GM18511 (cell line): ENCODE data around the gene MAP3K7CL.
"Not testable (repeated sequence)": the region's sequence is repeated elsewhere in the genome, so short reads cannot be mapped to it uniquely, and the experiment has no call there.

Experiments used
- ATAC-seq: cut with Tn5 transposase; IDR thresholded peaks from one replicate; pipeline ENCODE4 v1.9.1; 2021; ENCODE audit warnings: mild to moderate bottlenecking, moderate library complexity; ENCODE audit not compliant: unreplicated experiment

MAP3K7CL gene

DNA sequence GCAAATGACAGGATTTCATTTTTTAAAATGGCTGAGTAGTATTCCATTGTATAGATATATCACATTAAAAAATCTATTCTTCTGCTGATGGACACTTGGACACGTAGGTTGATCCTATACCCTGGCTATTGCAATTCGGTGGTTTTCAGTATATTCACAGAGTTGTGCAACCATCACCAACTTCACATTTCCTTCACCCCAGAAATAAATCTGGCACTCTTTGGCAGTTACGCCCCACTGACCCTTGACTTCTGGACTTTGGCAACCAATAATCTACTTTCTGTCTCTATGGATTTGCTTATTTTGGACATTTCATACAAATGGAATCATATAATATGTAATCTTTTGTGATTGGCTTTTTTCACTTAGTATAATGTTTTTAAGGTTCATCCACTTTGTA lies 35.9 kb downstream of the MAP3K7CL start:
- no peak for ATAC-seq

- no peak for ATAC-seq
These were observed 36.4 kb downstream of the MAP3K7CL start for GRCh38 chr21:29166853-29167252.

DNA sequence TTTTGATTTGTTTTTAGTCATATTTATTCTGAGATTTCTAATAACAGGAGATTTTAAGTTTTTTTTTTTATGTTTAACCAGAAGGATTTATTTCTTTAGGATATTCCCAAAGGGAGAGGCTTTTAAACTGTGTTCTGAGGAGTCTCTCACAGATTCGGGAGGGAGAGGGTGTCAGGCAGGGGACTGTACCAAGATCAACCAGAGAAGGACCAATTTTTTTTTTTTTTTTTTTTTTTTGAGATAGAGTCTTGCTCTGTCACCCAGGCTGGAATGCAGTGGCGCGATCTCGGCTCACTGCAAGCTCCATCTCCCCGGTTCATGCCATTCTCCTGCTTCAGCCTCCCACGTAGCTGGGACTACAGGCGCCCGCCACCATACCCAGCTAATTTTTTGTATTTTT lies 37.0 kb downstream of the MAP3K7CL start:
- not testable (repeated sequence) for ATAC-seq

GRCh38 chr21:29168891-29169315 lies 38.5 kb downstream of the MAP3K7CL start:
- ATAC-seq, result no peak

DNA sequence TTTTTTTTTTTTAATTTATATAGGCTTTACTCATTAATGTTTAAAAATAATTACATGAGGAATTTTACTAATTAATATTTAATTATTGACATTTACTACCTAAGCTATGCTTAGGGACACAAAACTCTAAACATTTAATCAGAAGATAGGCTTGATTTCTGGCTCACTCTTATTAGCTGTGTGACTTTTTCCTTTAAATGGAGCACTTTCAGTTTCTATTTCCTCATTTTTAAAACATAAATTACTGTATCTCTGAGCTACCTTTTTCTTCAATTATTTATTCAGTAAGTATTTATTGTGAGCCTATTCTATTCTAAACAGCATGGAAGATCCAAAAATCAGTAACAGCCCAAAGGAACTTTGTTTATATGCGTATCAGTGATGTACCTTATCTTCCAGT lies 40.5 kb downstream of the MAP3K7CL start:
- no peak for ATAC-seq

DNA sequence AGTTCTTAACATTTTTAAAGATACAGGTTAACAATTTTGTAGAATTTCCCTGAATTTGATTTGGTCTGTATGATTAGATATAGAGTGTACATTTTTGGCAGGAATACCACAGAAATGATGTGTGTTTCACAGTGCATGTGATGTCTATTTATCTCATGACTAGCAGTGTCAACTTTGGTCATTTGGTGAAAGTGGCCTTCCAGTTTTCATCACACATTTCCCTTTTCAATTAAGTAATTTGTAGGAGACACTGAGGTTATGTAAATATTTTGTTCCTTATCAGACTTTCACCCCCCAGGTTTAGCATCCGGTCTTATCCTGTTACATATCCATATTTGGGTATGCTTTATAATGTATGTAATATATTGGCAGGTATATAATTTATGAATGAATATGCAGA lies 41.8 kb downstream of the MAP3K7CL start:
- no peak for ATAC-seq

GRCh38 chr21:29174607-29175013 lies 44.2 kb downstream of the MAP3K7CL start:
- ATAC-seq, result no peak

GRCh38 chr21:29175408-29176134 lies 45.1 kb downstream of the MAP3K7CL start:
- no peak for ATAC-seq

- ATAC-seq, result no peak
These were observed 46.2 kb downstream of the MAP3K7CL start for GRCh38 chr21:29176471-29177120.

GRCh38 chr21:29177800-29178199 lies 47.4 kb downstream of the MAP3K7CL start:
- ATAC-seq, result peak; percentile 45

DNA sequence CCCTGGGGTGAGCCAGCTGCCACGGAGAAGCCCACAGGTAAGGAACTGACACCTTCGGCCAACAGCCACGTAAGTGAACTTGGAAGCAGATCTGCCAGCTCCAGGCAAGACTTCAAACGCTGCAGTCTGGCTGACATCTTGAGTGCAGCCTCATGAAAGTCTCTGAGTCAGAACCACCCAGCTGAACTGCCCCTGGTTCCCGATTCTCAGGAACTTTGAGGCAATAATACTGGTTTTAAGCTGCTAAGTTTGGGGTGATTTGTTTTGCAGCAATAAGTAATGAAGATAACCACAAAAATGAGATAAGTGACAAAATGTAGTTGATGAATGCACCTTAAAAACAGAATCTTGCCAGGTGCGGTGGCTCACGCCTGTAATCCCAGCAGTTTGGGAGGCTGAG lies 48.5 kb downstream of the MAP3K7CL start:
- ATAC-seq, result no peak

DNA sequence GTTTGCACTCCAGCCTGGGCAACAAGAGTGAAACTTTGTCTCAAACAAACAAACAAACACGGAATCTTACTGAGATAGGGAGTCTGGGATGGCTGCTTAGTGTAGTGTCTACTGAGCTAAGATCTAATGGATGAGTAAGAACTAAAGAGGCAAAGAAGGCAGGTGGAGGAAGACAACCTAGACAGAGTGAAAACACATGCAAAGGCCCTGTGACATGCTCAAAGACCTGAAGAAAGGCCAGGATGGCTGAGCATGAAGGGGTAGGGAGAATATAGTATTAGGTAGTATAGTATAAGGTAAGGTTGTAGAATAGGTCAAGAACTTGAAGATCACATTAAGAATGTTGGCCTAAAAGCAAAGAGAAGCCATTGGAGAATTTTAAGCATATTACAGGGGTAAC lies 49.1 kb downstream of the MAP3K7CL start:
- ATAC-seq, result no peak

DNA sequence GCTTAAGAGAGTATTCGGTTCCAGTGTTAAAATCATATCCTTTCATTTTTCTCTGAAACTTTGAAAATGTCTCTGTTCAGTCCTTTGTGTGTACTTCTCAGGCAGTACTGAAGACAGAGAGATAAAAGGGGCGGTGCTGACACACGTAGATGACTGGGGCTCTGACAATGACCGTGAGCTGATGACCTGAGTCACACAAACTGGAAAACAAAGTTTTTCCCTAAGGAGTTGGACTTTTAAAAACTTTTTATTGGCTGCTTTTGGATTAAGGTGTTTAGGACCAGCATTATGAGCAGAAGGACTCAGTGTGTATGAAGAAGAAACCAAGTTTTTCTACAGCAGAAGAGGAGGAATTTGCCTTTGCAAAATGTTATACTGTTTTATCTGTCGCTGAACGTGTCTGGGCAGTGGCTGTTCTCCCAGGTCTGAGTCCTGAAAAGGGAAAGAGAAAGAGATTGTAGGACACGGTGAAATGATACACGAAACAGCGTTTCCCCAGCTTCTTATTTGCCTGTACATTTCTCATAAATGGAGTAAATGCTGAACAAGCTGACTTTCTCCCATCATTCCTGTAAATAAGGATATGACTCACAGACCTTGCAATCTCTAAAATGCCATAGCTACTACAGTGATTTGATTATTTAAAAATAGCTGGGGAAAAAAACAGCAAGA lies 51.5 kb downstream of the MAP3K7CL start:
- ATAC-seq, result no peak

- ATAC-seq, result no peak
These were observed 52.2 kb downstream of the MAP3K7CL start for GRCh38 chr21:29182691-29183092.

- ATAC-seq, result no peak
These were observed 53.6 kb downstream of the MAP3K7CL start for GRCh38 chr21:29184037-29184436.

DNA sequence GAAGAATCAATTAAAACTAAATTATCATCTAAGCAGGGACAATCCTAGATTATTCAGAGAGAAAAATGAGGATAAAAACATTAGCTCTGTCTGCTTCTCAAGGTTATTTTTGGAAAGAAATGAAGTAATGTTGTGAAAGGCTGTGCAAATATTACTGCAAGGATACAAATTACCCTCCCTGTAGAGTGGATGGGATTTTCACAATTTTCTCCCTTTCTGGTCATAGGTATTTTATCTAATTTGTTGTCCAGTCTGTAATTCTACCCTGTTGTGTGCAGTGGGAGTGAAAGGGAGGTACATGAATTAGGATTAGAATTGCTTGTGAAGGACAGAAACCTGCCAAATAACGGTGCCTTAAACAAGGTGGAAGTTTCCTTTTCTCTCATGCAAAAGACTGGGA lies 54.7 kb downstream of the MAP3K7CL start:
- ATAC-seq, result no peak

GRCh38 chr21:29185633-29186032 lies 55.2 kb downstream of the MAP3K7CL start:
- no peak for ATAC-seq

- no peak for ATAC-seq
These were observed 55.8 kb downstream of the MAP3K7CL start for GRCh38 chr21:29186246-29186645.

GRCh38 chr21:29187944-29188343 lies 57.5 kb downstream of the MAP3K7CL start:
- no peak for ATAC-seq

GRCh38 chr21:29189353-29189752 lies 58.9 kb downstream of the MAP3K7CL start:
- ATAC-seq, result no peak

DNA sequence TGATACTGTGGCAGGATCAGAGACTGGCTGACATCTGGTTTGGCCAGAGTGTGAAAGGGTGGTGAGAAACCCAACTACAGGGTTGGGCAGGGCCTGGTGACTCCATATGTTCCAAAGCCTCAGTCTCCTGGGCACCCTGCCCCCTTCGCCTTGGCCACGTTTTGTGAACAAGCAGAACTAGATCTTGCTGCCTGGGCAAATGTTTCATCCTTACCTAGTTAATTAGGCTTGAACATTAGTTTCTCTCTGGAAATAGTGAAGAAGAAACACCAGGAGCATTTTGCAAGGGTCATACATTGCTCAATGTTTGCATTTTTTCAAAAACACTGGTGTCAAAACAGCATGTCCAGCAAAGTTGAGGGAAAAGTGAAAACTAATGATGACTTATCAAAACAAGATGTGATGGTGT lies 60.5 kb downstream of the MAP3K7CL start:
- ATAC-seq, result no peak

DNA sequence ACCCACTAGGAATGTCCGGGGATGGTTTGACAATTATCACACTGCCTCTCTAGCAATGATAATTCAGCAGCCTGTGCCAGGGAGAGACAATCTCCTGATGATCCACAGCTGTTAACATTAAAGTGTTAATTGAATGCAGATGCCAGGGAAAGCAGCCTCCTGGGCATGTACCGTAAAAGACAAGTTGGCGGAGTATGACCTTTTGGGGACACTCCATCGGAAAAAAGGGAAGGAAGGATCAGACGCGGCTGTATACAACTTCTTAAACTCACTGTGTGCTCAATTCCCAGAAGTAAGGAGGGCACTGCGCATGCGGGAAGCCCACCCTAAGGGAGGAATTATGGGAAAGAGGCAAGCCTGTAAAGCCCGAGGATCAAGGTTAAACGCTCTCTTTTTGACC lies 62.6 kb downstream of the MAP3K7CL start:
- ATAC-seq, result no peak
